H1 (cell line): Measurements from ENCODE around the gene SLC4A11. TPM values are rescaled to one million over a fixed set of nuclear protein-coding genes. Genes with fewer than 3 reads are reported as not detected.

Experiments
- CTCF ChIA-PET: fragments of 300-600 bp; sonication (Branson Sonifier 250); formaldehyde crosslinking; loops from one replicate; lab custom pipeline; 2021; ENCODE audit not compliant: partially characterized antibody; lab: Charles Lee
- POLR2A ChIA-PET: fragments of 300-600 bp; sonication (Branson Sonifier 250); formaldehyde crosslinking; loops from one replicate; lab custom pipeline; 2021; ENCODE audit warnings: inconsistent platforms; ENCODE audit not compliant: partially characterized antibody; lab: Charles Lee
- DNase-seq, 2 experiments: peaks; one replicate each; pipeline versions ENCODE4 v3.0.0 to v3.0.0-alpha.2; 2010 to 2022; ENCODE audit warnings: low spot score in 2 of 2, low read depth in 1 of 2, mixed read lengths in 1 of 2
- FAIRE-seq: peaks from 2 replicates; lab custom pipeline; 2011; peaks lifted over from hg19 to GRCh38; lab: Jason Lieb, UNC
- H2AFZ ChIP-seq: 2 replicates; pipeline ENCODE4 v1.8.1; 2012; ENCODE audit warnings: low read length, inconsistent platforms
- H2AK5ac ChIP-seq: 2 replicates; pipeline ENCODE4 v1.6.1; 2013; ENCODE audit warnings: low read depth, low read length
- H2BK120ac ChIP-seq: replicated peaks from 2 replicates; pipeline ENCODE3; 2013; ENCODE audit warnings: low read depth, low read length, inconsistent platforms
- H2BK12ac ChIP-seq: 2 replicates; pipeline ENCODE4 v1.6.1; 2013; ENCODE audit warnings: low read depth, low read length
- H2BK15ac ChIP-seq: 2 replicates; pipeline ENCODE4 v1.6.1; 2013; ENCODE audit warnings: low read length
- H2BK20ac ChIP-seq: 2 replicates; pipeline ENCODE4 v1.6.1; 2013; ENCODE audit warnings: low read length
- H2BK5ac ChIP-seq: 2 replicates; pipeline ENCODE4 v1.6.1; 2013; ENCODE audit warnings: low read depth, low read length
- H3K14ac ChIP-seq: 2 replicates; pipeline ENCODE4 v1.6.1; 2013; ENCODE audit warnings: inconsistent platforms; ENCODE audit not compliant: insufficient read length
- H3K18ac ChIP-seq: 2 replicates; pipeline ENCODE4 v1.6.1; 2013; ENCODE audit warnings: low read length; ENCODE audit errors: extremely low read depth
- H3K23ac ChIP-seq: 2 replicates; pipeline ENCODE4 v1.6.1; 2013; ENCODE audit warnings: inconsistent platforms; ENCODE audit not compliant: insufficient read length
- H3K23me2 ChIP-seq: 2 replicates; pipeline ENCODE4 v1.6.1; 2013; ENCODE audit warnings: low read depth, low read length
- H3K27ac ChIP-seq: 2 replicates; pipeline ENCODE4 v1.6.1; 2011; ENCODE audit warnings: low read depth, low read length, inconsistent platforms
- H3K27me3 ChIP-seq, 4 experiments: replicated peaks in 1 of 4; 1 replicate in 1 of 4; 2 replicates in 3 of 4; pipeline versions ENCODE4 v1.6.1 to v1.8.1; 2011 to 2013; ENCODE audit warnings: low read length in 3 of 4, mild to moderate bottlenecking in 3 of 4, inconsistent platforms in 2 of 4, mixed read lengths in 2 of 4, moderate library complexity in 1 of 4; ENCODE audit not compliant: control insufficient read depth in 3 of 4, insufficient read depth in 3 of 4; ENCODE audit errors: extremely low read depth in 1 of 4
- H3K36me3 ChIP-seq, 4 experiments: 2 replicates each; pipeline versions ENCODE4 v1.6.1 to v1.8.1; 2011 to 2013; ENCODE audit warnings: mild to moderate bottlenecking in 4 of 4, low read length in 3 of 4, moderate library complexity in 2 of 4, control low read depth in 1 of 4, inconsistent platforms in 1 of 4; ENCODE audit not compliant: insufficient read depth in 4 of 4, control insufficient read depth in 2 of 4
- H3K4ac ChIP-seq: replicated peaks from 2 replicates; pipeline ENCODE3; 2013; ENCODE audit warnings: low read length, low read depth, mixed read lengths, inconsistent platforms; ENCODE audit not compliant: insufficient read length
- H3K4me1 ChIP-seq, 4 experiments: replicated peaks in 1 of 4; 1 replicate in 1 of 4; 2 replicates in 3 of 4; pipeline versions ENCODE4 v1.6.1 to v1.8.1; 2011 to 2013; ENCODE audit warnings: low read length in 3 of 4, inconsistent platforms in 2 of 4, mixed read lengths in 1 of 4; ENCODE audit not compliant: insufficient read depth in 4 of 4, control insufficient read depth in 3 of 4
- H3K4me2 ChIP-seq, 2 experiments: 2 replicates each; pipeline versions ENCODE4 v1.6.1 to v1.8.1; 2011 to 2013; ENCODE audit warnings: low read depth in 2 of 2, low read length in 2 of 2, control low read depth in 1 of 2, inconsistent platforms in 1 of 2, mild to moderate bottlenecking in 1 of 2; ENCODE audit not compliant: insufficient read depth in 1 of 2
- H3K4me3 ChIP-seq, 4 experiments: fragments of 200-600, 300-600 bp in 1 of 4; sonication (generic), shearing (Covaris generic), sonication (Bioruptor Twin) in 1 of 4; 2 replicates each; pipeline versions ENCODE4 v1.5.1 to v1.8.1; 2011 to 2016; ENCODE audit warnings: low read length in 4 of 4, low read depth in 3 of 4, control low read depth in 2 of 4, inconsistent platforms in 2 of 4, mild to moderate bottlenecking in 2 of 4, mixed read lengths in 1 of 4, moderate library complexity in 1 of 4; ENCODE audit not compliant: insufficient read depth in 2 of 4; ENCODE audit errors: extremely low read depth in 1 of 4
- H3K56ac ChIP-seq: replicated peaks from 2 replicates; pipeline ENCODE3; 2013; ENCODE audit warnings: low read depth, mild to moderate bottlenecking, mixed read lengths, low read length, inconsistent platforms; ENCODE audit not compliant: insufficient read length
- H3K79me1 ChIP-seq: 2 replicates; pipeline ENCODE4 v1.6.1; 2013; ENCODE audit warnings: low read depth, low read length, control low read depth
- H3K79me2 ChIP-seq, 2 experiments: 2 replicates each; pipeline versions ENCODE4 v1.6.1 to v1.8.1; 2012 to 2013; ENCODE audit warnings: low read length in 2 of 2, mild to moderate bottlenecking in 2 of 2, inconsistent platforms in 1 of 2; ENCODE audit not compliant: insufficient read depth in 2 of 2, control insufficient read depth in 1 of 2
- H3K9ac ChIP-seq, 4 experiments: replicated peaks in 1 of 4; 1 replicate in 1 of 4; 2 replicates in 3 of 4; pipeline versions ENCODE4 v1.6.1 to v1.8.1; 2011 to 2013; ENCODE audit warnings: low read depth in 3 of 4, low read length in 3 of 4, control low read depth in 2 of 4, mild to moderate bottlenecking in 2 of 4, moderate library complexity in 2 of 4, inconsistent platforms in 1 of 4; ENCODE audit errors: extremely low read depth in 1 of 4
- H3K9me3 ChIP-seq, 2 experiments: 2 replicates each; pipeline versions ENCODE4 v1.6.1 to v1.8.1; 2012 to 2013; ENCODE audit warnings: mild to moderate bottlenecking in 2 of 2, moderate library complexity in 2 of 2, control low read depth in 1 of 2, inconsistent platforms in 1 of 2, low read depth in 1 of 2, low read length in 1 of 2, mixed read lengths in 1 of 2; ENCODE audit not compliant: insufficient read depth in 2 of 2
- H4K20me1 ChIP-seq, 2 experiments: replicated peaks in 1 of 2; 2 replicates each; pipeline versions ENCODE3 to v1.8.1; 2011 to 2013; ENCODE audit warnings: inconsistent platforms in 2 of 2, low read length in 2 of 2, mild to moderate bottlenecking in 1 of 2; ENCODE audit not compliant: insufficient read depth in 2 of 2, control insufficient read depth in 1 of 2
- H4K5ac ChIP-seq: 2 replicates; pipeline ENCODE4 v1.6.1; 2013; ENCODE audit warnings: low read length, low read depth, mixed read lengths, inconsistent platforms; ENCODE audit not compliant: insufficient read length
- H4K8ac ChIP-seq: 2 replicates; pipeline ENCODE4 v1.8.0; 2013; ENCODE audit warnings: mild to moderate bottlenecking, moderate library complexity, low read length, inconsistent platforms; ENCODE audit not compliant: insufficient read depth; ENCODE audit errors: extremely low read depth
- H4K91ac ChIP-seq: replicated peaks from 2 replicates; pipeline ENCODE3; 2013; ENCODE audit warnings: low read length, mixed read lengths, inconsistent platforms; ENCODE audit not compliant: insufficient read length
- EP300 ChIP-seq, 2 experiments: IDR thresholded peaks; 1 replicate in 1 of 2; 2 replicates in 1 of 2; pipeline ENCODE4 v1.6.1; 2011 to 2012; ENCODE audit warnings: low read depth in 2 of 2, low read length in 2 of 2, mild to moderate bottlenecking in 2 of 2, borderline replicate concordance in 1 of 2, inconsistent platforms in 1 of 2, moderate library complexity in 1 of 2
- GABPA ChIP-seq: IDR thresholded peaks from 2 replicates; pipeline ENCODE4 v1.6.1; 2011; ENCODE audit warnings: mild to moderate bottlenecking, low read length, moderate library complexity, borderline replicate concordance; ENCODE audit not compliant: insufficient read depth
- KDM1A ChIP-seq: fragments of 200-600, 300-600 bp; sonication (generic); IDR thresholded peaks from 2 replicates; pipeline ENCODE4 v1.7.1; 2016; ENCODE audit warnings: mild to moderate bottlenecking, low read length, borderline replicate concordance
- KDM5A ChIP-seq: fragments of 200-600 bp; IDR thresholded peaks from 2 replicates; pipeline ENCODE4 v1.7.1; 2012; ENCODE audit warnings: mild to moderate bottlenecking, low read length, inconsistent platforms, mixed read lengths
- MAX ChIP-seq: IDR thresholded peaks from 2 replicates; pipeline ENCODE4 v1.6.1; 2012; ENCODE audit warnings: inconsistent platforms
- SIN3A ChIP-seq, 2 experiments: IDR thresholded peaks in 1 of 2; conservative IDR thresholded peaks in 1 of 2; 2 replicates each; pipeline ENCODE4 v1.6.1; 2011 to 2012; ENCODE audit warnings: low read length in 2 of 2, improper control_type of control experiment in 1 of 2, low read depth in 1 of 2, mild to moderate bottlenecking in 1 of 2
- SP1 ChIP-seq: IDR thresholded peaks from 2 replicates; pipeline ENCODE4 v1.6.1; 2011; ENCODE audit warnings: low read depth, low read length
- TAF7 ChIP-seq: optimal IDR thresholded peaks from 2 replicates; pipeline ENCODE3; 2011; ENCODE audit warnings: low read depth, mild to moderate bottlenecking, inconsistent platforms, low read length, moderate library complexity, borderline replicate concordance
- TEAD4 ChIP-seq: IDR thresholded peaks from 2 replicates; pipeline ENCODE4 v1.6.1; 2012; ENCODE audit warnings: low read depth, low read length, inconsistent platforms, mixed read lengths
- USF2 ChIP-seq: IDR thresholded peaks from 2 replicates; pipeline ENCODE4 v1.6.1; 2011; ENCODE audit warnings: low read length, improper control_type of control experiment
- WGBS, 2 experiments: shearing (Covaris generic) in 1 of 2; methylation state at CpG; one replicate each; pipeline versions ENCODE4 v1.1.6 to v1.1.7; 2013 to 2015; ENCODE audit warnings: low lambda C conversion rate in 2 of 2, mixed read lengths in 2 of 2, inconsistent platforms in 1 of 2, low coverage in 1 of 2, missing lambda C conversion rate in 1 of 2; ENCODE audit not compliant: insufficient replicate concordance in 2 of 2, insufficient coverage in 1 of 2, insufficient read length in 1 of 2; ENCODE audit errors: extremely low coverage in 1 of 2, missing lambda C conversion rate in 1 of 2; 5-methylcytosine and 5-hydroxymethylcytosine counted together
- polyA plus RNA-seq, 7 experiments: library from polyadenylated mRNA; depleted of rRNA in 3 of 7; stranded (reverse) in 5 of 7; unstranded in 2 of 7; fragments of >200 nt in 5 of 7; fragments of 200-250 nt in 2 of 7; gene quantifications; 1 replicate in 5 of 7; 2 replicates in 1 of 7; 4 replicates in 1 of 7; pipeline versions ENCODE4 v1.2.1 to v1.2.3, GENCODE V29; 2011 to 2013; ENCODE audit warnings: missing spikeins in 2 of 7, mixed read lengths in 2 of 7
- total RNA-seq: library from RNA; stranded (reverse); fragmentation: NEBNext Ultra II Directional; extraction: Animal tissue kit (Norgen Biotek cat#: 25700); gene quantifications from 2 replicates; pipeline ENCODE4 v1.2.1, GENCODE V29; 2021

The SLC4A11 gene
- total and polyA plus RNA-seq, 2 of the 8 experiments (the other 6 are each of a cell fraction or from before 2014, with no cell fraction given), result 11.9 to 32.3 TPM

GRCh38 chr20:3240776-3241363 is 1.9 kb upstream of the SLC4A11 start:
- H4K20me1 ChIP-seq, result peaks cover 0 to 12% of the 10 kb centered on the region in 2 experiments
- H4K5ac ChIP-seq, result no peak overlapping the region
- H2BK15ac ChIP-seq, result peak overlapping the region; percentile 95; the same call in 1 of the 2 replicates
- no peaks in the 10 kb centered on the region for H3K79me2 ChIP-seq
- ChIA-PET POLR2A (interaction anchor here (1.0 to 4.5 kb wide), 6 partner anchors 8 to 139 kb away, joined by 3 to 61 read pairs (median 3); no protein-coding TSS in a partner anchor), CTCF (interaction anchor here (0.8 to 6.2 kb wide), 4 partner anchors 10 to 23 kb away, joined by 3 to 47 read pairs (median 5); no protein-coding TSS in a partner anchor)
- FAIRE-seq, result no peak
- peak overlapping the region; percentile 75; the same call in 1 of the 2 replicates for H2AK5ac ChIP-seq
- no peak overlapping the region; the same call in 1 of the 2 replicates for H4K8ac ChIP-seq
- no peak overlapping the region for H3K23ac ChIP-seq
- H3K27me3 ChIP-seq, result peaks cover 13 to 40% (median 35%) of the 10 kb centered on the region in 4 experiments
- no peak overlapping the region for H3K56ac ChIP-seq
- peak overlapping the region; percentile 47 to 79 (median 76); a peak in 5 of 8 replicates for H3K4me3 ChIP-seq
- WGBS, 2 experiments, result 93% methylated on average over 15 of the region's 15 CpGs; no CpG with 5 or more reads in 1 of the 2 experiments
- no peak overlapping the region for H2BK120ac ChIP-seq
- no peak overlapping the region for H3K27ac ChIP-seq
- no peak overlapping the region; a peak in 1 of 7 replicates for H3K9ac ChIP-seq
- H3K14ac ChIP-seq, result no peak overlapping the region
- no peaks in the 10 kb centered on the region for H3K9me3 ChIP-seq
- no peak overlapping the region for H3K4ac ChIP-seq
- H3K23me2 ChIP-seq, result peaks cover 16% of the 10 kb centered on the region; the same call in 1 of the 2 replicates
- no peak for DNase-seq
- H2BK12ac ChIP-seq, result peak overlapping the region; percentile 90; the same call in 1 of the 2 replicates
- peak overlapping the region; percentile 87 to 99 for H3K4me2 ChIP-seq
- no peaks in the 10 kb centered on the region for H3K79me1 ChIP-seq
- H2BK20ac ChIP-seq, result no peak overlapping the region
- H3K4me1 ChIP-seq, result peaks cover 0 to 19% (median 7%) of the 10 kb centered on the region in 4 experiments; a peak in 6 of 7 replicates
- no peak overlapping the region for H2AFZ ChIP-seq
- no peak overlapping the region for H2BK5ac ChIP-seq
- no peak overlapping the region for H3K18ac ChIP-seq
- peak overlapping the region; percentile 73 for H4K91ac ChIP-seq
- no peaks in the 10 kb centered on the region for H3K36me3 ChIP-seq
- TF ChIP-seq USF2 (no peak), GABPA (no peak), KDM5A (no peak), SIN3A (conservative IDR thresholded peaks at IDR 0.05 in 1 of 2, IDR thresholded peaks at IDR 0.05 in 1 of 2; ENCODE audit: low read depth in 1 of 2, low read length in 2 of 2) (no peak), TAF7 (no peak), KDM1A (no peak), TEAD4 (no peak), EP300 (IDR thresholded peaks at IDR 0.05; ENCODE audit: borderline replicate concordance in 1 of 2, low read depth in 2 of 2, low read length in 2 of 2) (no peak), SP1 (no peak), MAX (no peak)
